NCI-H2227 (cell line): ENCODE results near the gene TCERG1L.
"Not testable (repeated sequence)": the region's sequence is repeated elsewhere in the genome, so short reads cannot be mapped to it uniquely, and the experiment has no call there.

Experiments
- DNase-seq: peaks from one replicate; lab custom pipeline; 2025; ENCODE audit not compliant: unreplicated experiment; lab: John Stamatoyannopoulos, UW

TCERG1L gene

DNA sequence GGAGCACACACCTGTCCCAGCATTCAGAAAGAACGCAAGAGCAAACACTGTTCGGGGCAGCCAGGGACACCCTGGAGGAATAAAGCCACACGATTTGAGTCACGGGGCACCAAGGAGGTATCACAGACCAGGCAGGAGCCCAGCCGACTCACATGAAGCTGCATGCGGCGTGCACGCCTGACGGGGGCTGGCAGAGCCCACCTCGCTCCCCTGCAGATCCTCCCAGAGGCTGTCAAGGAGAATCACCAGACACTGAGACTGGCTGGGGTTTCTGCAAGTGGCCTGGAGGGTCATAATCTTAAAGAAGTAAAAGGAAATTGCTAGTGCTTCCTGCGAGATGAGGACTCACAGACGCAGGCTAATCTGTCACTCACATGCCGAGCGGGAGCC is 61.6 kb downstream of the TCERG1L start:
- DNase-seq: no peak

DNA sequence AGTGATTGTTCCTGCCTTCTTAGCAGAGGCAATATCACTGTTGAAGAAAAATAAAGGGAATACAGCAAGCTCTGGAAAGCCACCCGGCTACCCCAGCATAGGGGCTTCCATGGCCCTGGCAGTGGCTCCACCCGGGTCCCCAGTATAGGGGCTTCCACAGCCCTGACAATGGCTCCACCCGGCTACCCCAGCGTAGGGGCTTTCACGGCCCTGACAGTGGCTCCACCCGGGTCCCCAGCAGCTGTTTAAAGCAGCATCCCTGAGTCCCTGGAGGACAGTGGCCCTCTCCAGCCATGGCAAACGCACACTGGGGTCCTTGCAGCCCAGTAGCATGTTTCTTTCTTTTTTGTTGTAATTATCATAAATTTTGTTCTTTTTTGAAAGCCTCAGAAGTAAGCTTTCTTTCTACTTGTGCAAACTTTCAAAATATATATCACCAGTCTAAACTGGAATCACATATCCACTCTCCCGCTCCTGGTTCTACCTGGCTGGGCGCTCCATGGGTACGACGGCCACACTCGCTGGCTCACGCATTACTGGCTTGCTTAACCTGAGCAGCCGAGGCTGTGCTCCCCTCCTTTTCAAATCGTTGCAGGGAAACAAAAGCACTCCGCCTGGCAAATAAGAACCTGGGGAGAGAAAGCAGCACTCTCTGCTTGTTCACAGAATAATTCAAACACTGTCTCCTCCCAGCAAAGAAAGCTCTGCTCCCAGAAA is 62.1 kb downstream of the TCERG1L start:
- no peak for DNase-seq

DNA sequence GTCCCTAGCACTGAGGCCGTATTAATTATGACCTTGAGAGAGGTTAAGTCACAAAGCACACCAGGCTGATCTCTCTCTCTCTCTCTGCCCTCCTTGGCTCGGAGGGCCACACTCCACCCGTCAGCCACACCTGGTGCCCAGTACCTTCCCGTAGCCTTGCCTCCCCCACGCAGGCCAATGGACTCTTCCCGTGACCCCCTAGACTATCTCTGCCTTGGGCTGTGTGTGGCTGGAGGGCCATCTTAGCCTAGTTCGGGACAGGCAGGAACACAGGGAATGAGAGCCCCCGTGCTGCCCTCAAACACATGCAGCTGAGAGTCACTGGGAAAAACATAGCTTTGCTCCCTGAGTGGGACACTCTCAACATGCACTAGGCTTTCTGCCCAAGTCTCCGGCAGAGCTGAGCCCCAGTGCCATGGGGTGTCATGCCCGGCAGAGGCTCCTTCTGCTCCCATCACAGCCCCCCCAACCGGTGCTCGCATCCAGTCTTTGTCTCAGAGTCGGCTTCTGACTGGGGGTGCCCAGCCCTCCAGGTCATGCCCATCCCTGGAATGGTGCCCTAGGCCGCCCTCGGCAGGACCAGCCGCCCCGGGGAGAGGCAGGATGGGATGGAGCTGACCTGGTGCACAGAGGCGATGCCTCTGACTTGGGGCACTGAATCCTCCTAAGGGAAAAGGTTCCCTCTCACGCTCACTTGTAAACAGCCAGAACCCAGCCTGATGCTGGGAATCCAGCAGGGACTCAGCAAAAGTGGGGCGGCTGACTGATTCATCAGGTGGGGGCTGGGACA is 63.0 kb downstream of the TCERG1L start:
- no peak for DNase-seq

DNA sequence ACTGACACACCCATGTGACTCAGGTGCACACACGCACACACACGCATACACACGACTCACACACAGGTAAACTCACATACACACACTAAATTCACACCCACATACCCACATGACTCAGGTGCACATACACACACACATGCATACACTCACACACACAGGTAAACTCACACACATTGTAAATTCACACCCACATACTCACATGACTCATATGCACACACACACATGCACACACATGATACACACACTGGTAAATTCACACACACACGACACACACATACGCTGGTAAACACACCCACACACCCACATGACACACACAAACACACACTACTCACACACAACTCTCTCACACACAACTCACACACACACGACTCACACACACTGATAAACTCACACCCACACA is 63.6 kb downstream of the TCERG1L start:
- no peak for DNase-seq

DNA sequence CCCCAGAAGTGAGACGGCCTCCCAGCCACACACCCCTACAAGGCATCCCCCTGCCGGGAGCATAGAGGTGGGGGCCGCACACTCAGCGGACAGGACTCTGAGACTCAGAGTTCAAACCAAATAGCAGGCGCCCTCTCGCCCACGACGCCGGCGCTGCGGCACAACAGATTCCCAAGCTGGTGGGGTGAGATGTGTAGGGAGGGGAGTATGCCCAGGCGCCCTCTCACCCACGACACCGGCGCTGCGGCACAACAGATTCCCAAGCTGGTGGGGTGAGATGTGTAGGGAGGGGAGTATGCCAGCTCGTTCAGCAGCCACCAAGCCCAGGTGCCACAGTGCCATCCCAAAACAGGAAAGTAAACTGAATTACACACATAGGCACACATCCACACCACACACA is 64.7 kb downstream of the TCERG1L start:
- DNase-seq: no peak

DNA sequence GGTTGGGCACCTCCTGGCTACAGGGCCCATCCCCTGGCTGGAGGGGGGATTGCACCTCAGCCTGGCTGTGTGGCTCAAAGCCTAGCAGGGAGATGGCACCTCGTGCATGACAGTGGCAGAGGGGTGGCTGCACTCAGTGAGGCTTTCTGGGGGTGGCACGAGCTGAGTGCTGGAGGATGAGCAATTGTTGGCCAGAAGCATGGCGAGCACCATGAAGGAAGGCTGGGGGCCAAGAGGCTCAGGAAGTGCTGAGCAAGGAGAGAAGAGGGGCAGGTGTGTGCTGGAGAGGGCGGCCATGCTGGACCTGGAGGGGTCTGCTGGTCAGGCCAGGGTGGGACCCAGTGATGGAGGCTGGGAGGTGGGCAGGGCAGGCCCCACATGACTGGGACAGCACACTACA is 65.4 kb downstream of the TCERG1L start:
- DNase-seq: no peak

DNA sequence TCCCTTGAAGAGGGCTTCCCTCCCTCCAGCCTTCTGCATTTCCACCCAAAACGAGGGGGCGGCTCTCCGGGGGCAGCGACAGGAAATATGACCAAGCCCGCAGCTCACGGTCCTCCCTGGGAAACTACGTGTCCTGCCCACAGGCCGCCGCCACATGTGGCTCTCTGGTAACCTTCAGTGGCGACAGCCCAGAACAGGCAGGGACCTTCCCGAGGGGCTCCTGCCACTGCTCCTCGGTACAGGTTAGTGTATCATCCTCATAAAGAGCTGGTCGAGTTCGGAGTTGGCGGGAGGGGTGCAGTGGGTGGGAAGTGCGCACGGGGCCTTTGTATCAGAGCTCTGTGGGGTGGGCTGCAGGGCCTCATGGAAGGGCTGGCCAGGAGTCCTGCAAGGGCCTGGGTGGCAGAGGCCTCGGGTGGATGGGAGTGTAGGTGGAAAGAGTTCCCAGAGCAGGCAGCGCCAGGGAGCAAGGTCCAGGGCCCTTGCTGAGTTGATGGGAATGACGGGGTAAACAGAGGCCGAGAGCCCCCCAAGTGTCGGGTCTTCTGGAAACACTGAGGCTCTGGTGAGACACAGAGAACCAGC is 66.0 kb downstream of the TCERG1L start:
- DNase-seq: no peak

DNA sequence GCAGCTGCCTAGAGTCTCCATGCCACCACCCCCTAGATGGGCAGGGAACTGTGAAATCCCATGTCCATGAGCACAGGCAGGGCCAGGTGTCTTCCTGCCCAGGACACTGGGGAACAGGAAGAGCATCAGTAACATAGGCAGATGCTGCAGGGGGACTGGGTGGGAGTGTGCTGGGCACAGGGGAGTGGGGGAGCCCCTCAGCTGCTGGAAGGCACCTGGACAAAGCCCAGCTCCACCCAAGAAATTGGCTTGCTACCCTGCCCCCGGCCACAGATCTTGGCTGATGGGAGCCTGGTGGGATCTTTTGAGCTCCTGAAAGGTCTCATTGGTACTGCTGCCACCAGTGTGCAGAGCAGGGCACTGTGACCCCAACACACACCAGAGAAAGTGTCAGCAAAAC is 66.7 kb downstream of the TCERG1L start:
- no peak for DNase-seq

DNA sequence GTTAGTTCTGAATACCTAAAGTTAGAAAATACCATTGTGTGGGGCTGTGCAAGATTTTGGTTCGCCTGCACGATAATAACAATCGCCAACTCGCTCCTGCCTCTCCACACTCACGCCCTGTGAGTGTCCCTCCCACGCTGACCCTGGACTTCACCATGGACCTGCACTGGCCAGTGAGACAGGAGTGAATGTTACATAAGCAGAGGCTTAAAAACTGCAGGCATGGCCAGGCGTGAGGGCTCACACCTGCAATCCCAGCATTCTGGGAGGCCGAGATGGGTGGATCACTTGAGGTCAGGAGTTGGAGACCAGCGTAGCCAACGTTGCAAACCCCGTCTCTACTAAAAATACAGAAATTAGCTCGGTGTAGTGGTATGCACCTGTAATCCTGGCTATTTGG is 68.4 kb downstream of the TCERG1L start:
- DNase-seq: no peak

DNA sequence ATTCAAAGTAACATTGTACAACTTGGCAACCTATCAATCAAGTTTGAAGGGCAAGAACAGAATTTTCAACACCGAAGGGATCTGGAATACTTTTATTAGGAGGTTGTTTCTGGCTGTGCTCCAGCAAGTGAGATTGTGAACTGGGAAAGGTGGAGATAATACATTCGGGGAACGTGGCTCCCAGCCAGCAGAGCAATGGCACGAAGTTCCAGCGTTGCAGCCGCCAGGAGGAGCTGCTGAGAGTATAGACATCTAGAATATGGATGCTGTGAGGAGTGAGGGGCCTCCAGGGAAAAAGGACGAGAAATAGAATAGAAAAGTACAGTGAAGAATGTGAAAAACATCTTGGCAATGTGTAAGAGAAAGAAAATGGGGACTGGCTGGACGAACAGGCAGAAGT is 69.5 kb downstream of the TCERG1L start:
- DNase-seq: no peak

DNA sequence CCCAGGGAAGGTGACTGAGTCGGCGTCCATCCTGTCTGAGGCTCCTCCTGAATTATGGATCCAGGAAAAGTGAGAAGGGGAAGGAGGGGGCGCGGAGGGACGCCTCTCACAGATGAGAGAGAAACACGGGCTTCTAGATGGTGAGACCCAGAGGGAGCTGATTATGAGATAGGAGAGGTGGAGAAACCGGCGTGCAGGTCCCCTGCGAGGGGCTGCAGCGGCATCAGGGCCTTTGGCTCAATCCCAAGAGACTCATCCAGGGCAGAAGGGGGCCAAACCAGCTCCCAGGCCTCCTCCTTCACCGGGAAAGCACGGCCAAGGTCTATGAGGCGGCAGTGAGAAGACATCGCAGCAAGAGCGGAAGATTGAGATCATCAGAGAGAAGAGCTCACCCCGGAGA is 70.8 kb downstream of the TCERG1L start:
- DNase-seq: no peak

DNA sequence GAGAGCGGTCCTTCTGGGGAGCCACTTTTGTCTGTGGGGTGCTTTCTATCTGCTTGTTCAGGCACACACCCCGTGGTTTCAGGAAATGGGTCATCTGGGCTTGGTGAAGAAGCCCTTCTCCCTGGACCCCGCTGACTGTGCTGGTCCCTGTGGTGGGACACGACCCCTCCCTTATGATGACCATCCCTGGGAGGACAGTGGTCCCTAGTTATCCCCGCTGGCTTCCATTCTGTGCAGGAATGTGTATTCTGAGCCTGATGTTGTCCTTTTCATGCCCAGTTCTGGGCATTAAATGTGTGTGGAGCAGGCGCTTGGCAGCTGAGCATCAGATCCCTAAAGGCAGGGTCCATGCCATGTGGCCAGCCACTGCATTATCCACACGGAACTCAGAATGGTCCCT is 71.6 kb downstream of the TCERG1L start:
- no peak for DNase-seq

DNA sequence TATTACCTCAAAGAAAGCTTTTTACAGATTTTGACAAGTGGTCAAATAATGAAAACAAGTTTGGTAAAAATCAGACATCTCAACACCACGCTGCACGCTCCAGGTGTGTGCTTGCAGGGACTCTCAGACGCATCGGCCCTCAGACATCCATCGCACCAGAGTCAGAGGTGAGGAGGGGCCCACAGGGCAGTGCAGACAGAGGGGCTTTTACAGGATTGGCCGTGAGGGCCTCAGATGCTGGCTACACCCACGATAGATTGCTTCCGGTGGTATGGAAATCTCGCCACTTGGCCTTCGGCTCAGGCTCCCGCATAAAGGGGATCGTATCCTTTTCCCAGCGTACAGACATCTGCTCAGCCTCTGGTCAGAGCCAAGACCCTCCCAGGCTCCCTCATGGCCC is 72.1 kb downstream of the TCERG1L start:
- DNase-seq: no peak

DNA sequence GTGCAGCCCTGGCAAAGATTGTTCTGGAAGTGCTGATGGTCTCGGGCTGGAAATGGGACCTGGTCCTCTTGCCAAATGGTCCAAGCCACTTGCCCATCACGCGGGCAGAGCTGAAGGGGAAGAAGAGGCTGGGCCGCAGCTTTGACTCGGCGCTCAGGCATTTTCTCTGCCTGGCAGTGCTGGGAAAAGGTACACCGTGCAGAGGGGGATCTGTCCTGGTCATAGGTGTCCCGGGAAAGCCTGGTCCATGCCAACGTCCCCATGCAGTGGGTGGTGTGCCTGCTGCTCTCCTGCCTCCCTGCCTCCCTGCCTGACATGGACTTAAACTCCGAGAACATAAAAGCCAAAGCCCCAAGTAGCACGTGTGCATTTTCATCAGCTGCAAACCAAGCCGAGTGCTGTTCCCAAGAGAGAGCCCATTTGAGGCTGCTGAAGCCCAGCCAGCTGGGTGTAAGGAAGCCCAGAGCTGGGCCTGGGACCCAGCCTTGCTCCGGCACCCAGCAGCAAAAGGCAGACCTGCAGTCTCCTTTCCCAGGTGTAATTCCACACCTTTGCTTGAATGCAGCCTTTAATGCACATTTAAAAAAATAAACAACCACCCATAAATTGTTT is 72.7 kb downstream of the TCERG1L start:
- DNase-seq: no peak

DNA sequence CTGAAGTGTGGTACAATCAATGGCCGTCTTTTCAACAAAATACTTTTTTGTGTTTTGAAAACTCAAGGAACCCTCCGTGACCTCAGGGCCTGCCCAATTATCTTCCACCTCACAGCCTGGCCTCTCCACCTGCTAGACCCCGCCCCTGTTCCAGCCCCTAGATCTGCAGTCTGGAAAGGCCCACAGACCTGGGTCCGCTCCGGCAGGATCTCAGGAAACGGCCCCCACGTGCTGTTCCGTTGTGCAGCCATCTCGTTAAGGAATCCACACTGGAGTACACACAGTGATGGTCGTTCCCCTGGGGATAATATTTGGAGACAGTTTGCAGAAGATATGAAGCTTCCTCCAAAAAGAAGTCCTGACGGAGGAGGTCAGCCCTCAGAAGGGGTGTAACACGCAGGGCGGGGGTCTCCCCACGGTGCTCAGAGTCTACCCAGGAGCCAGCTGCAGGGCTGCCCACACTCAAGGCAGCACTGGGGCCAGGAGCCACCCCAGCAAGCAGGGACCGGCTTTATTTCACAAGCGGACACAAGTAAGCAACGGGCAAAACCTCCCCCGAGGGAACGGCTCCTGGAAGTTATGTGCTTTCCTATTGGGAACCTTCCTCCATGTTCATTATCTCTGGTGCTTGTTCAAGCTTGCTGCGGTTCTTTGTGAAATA is 73.4 kb downstream of the TCERG1L start:
- no peak for DNase-seq

DNA sequence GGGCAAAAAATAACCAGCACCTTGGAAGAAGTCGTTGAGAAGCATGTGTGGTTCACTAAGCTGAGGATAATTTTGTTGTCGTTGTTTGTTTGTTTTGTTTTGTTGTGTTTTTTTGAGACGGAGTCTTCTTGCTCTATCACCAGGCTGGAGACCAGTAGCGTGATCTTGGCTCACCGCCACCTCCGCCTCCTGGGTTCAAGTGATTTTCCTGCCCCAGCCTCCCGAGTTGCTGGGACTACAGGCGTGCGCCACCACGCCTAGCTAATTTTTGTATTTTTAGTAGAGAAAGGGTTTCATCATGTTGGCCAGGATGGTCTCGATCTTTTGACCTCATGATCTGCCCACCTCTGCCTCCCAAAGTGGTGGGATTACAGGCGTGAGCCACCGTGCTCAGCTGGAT is 76.9 kb downstream of the TCERG1L start:
- not testable (repeated sequence) for DNase-seq

DNA sequence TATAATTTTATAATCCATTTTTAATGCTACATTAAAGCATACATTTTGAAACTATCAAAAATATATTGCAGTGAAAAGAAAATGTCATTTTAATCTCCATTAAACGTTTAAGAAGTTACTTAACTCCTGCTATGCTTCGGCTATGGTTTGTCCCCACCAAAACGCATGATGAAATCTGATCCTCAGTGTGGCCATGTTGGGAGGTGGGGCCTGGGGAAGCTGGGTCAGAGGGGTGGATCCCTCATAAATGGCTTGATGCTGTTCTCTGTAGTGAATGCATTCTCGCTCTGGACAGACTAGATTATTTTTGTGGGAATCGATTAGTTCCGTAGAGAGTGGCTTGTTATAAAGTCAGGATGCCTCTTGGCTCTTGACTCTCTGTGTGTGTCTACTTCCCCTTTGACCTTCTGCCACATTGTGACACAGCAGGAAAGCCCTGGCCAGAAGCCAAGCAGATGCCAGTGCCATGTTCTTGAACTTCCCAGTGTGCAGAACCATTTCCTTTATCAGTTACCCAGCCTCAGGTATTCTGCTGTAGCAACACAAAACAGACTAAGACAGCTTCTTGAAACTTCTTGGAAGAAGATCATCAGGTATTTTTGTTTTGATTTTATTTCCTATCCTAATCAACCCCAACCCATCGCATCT is 77.8 kb downstream of the TCERG1L start:
- DNase-seq: no peak

DNA sequence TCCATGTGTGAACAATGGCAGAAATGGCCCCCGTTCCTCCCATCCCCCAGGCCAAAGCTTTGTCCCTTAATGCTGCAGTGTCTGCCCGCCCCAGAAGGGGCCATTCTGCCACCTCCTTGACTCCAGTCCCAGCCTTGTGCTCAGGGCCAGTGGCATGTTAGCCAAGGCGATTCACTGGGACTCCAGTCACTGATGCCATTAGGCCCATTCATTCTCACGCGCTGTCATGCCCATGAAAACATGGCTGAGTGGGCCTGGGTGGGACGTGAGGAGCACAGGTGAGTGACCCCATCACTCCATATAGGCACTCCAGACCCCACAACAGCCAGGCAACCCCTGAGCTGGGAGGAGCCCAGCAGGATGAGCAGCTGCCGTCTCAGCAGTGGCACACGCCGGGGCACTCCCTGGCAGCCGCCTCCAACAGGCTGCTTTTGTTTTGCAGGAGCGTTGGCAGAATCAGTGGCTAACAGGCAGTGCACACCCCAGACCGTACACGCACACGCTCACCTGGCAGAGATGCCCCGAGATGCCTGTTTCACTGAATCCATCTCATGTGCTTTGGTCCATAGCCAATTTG is 79.5 kb downstream of the TCERG1L start:
- no peak for DNase-seq

DNA sequence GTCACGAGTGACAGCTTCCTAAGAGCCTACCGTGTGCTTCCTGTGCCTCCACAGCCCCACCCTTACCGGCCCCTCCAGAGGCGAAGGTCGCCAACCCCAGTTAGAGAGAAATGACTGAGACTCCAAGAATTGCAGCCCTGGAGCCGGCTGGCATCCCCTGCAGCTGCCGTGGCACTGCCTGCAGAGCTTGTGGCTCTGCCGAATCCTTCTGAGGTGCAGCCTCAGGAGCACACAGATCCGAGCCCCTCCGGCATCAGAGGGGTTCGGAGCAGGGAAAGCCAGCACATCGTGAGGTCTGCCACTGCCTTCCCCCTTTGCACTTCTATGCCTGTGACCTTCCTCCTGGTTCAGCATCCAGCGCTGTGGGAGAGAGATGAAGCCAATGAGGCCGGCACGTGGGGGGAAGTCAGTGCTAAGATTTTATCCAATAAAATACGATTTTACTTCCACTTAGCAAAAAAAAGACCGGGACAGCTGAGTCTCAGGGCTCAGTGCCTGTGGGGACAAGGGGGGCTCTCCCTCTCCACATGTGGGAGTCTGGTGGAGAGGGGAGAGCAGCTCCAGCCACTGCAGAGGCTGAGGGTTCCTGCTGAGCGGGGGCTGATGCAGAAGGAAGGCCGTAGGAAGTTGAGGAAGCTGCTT is 80.1 kb downstream of the TCERG1L start:
- DNase-seq: no peak
